Activated CD4-positive, alpha-beta T cell treated with anti-CD3 and anti-CD28 coated beads, Interleukin-2, amount 10 ng/mL, durations not matched to agents 7 days and 5 days (primary cell): ENCODE data around the gene FBXL14. TPM values are rescaled to one million over a fixed set of nuclear protein-coding genes. Genes with fewer than 3 reads are reported as not detected.

ENCODE experiments used
- CTCF ChIA-PET: fragments of 350-600 bp; sonication (Branson Sonifier 250); formaldehyde crosslinking; loops from one replicate; lab custom pipeline; 2021; ENCODE audit warnings: antibody characterized with exemption; lab: Charles Lee
- POLR2A ChIA-PET: fragments of 350-600 bp; sonication (Branson Sonifier 250); formaldehyde crosslinking; loops from one replicate; lab custom pipeline; 2021; ENCODE audit warnings: antibody characterized with exemption; lab: Charles Lee
- DNase-seq: peaks from one replicate; pipeline ENCODE4 v3.0.0-alpha.2; 2020
- H3K27ac Mint-ChIP-seq: one replicate; pipeline ENCODE4 v1.8.0; 2021; ENCODE audit warnings: mild to moderate bottlenecking, moderate library complexity, mixed read lengths
- H3K27me3 Mint-ChIP-seq: one replicate; pipeline ENCODE4 v1.8.0; 2021; ENCODE audit warnings: mixed read lengths
- H3K36me3 Mint-ChIP-seq: one replicate; pipeline ENCODE4 v1.8.0; 2021; ENCODE audit warnings: low read depth, mixed read lengths
- H3K4me1 Mint-ChIP-seq: one replicate; pipeline ENCODE4 v1.8.0; 2021; ENCODE audit warnings: mixed read lengths
- H3K4me3 Mint-ChIP-seq: one replicate; pipeline ENCODE4 v1.8.0; 2021; ENCODE audit warnings: mild to moderate bottlenecking, moderate library complexity, mixed read lengths
- H3K9me3 Mint-ChIP-seq: one replicate; pipeline ENCODE4 v1.8.0; 2021; ENCODE audit warnings: mixed read lengths
- total RNA-seq, 2 experiments: library from RNA; stranded (reverse); gene quantifications; one replicate each; pipeline ENCODE4 v1.2.3, GENCODE V29; 2021

FBXL14 gene
- total RNA-seq, 2 experiments from 2014 or later: 24.3 to 26.4 TPM

- Mint-ChIP-seq H3K4me3 (no peak overlapping the region), H3K36me3 (no peaks in the 10 kb centered on the region), H3K4me1 (peaks cover 36% of the 10 kb centered on the region), H3K9me3 (no peaks in the 10 kb centered on the region), H3K27ac (no peak overlapping the region), H3K27me3 (no peaks in the 10 kb centered on the region)
- no peak for DNase-seq
- ChIA-PET POLR2A (no interaction called here), CTCF (interaction anchor here (1.7 kb wide), 1 partner anchor 481 kb away, joined by 5 read pairs; no protein-coding TSS in a partner anchor)
Measured at GRCh38 chr12:1598757-1599156, 4.4 kb upstream of the FBXL14 start.

DNA sequence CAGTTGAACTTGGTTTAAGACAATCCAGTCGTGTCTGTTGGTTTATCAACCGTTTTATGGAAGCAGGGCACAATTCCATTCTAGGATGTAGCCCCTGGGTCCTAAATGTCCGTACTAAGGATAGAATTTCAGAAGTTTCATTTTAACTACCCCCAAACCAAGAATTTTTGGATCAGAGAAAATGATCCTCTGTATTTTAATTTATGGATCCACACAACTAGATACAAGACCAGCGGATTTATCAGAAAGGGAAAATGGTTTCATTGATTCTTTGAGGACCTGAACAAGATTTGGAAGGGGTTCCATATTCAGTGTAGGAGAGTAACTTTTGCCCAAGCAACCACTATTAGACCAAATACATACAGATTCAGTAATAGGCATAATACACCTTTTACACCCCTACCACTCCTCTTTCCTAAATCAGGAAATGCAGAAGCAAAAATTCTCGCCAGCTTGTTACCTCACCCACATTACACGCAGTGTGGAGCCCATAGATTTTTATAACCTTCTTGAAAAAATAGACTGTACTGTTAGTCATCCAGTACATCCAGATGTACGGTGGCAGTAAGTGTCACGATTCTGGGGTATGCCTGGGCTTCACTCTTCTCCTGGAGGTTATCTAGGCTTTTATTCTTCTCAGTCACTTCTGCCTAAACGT is 1.4 kb upstream of the FBXL14 start:
- Mint-ChIP-seq H3K9me3 (no peaks in the 10 kb centered on the region), H3K27ac (peak overlapping the region; percentile 91), H3K36me3 (peaks cover 19% of the 10 kb centered on the region), H3K27me3 (no peaks in the 10 kb centered on the region), H3K4me1 (peaks cover 32% of the 10 kb centered on the region), H3K4me3 (peak overlapping the region; percentile 86)
- CTCF ChIA-PET: no interaction called here
- POLR2A ChIA-PET: no interaction called here
- DNase-seq: no peak

DNA sequence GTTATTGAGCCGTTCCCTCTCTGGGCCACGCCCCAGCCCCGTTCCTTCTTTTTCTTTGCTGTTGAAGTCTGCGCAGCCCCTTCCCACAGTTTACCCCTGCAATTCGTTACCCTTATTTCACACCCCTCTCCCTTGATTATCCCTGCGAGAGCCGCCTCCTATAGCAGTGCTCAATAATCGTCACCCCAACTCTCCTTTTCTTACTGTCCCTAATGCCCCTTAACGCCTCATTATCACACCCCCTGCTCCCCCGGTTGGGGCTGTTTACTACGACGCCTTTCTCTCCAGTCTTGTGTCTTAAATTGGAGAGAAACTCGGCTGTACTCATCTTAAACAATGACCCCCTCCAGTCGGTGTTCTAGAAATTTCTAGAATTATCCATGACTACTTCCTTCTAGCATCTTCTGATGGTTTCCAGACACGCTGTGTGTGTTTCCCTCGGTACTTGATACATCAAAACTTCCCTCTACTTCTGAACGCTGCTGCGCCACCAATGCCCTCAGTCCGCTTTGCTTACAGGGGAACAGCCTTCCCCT is 713 bp upstream of the FBXL14 start:
- Mint-ChIP-seq H3K9me3 (no peaks in the 10 kb centered on the region), H3K4me1 (peaks cover 36% of the 10 kb centered on the region), H3K36me3 (peaks cover 23% of the 10 kb centered on the region), H3K27ac (peak overlapping the region; percentile 91), H3K4me3 (peak overlapping the region; percentile 86), H3K27me3 (no peaks in the 10 kb centered on the region)
- DNase-seq: peak; percentile 11
- ChIA-PET CTCF (no interaction called here), POLR2A (no interaction called here)

GRCh38 chr12:1594006-1594260 is 448 bp downstream of the FBXL14 start:
- peaks cover 30% of the 10 kb centered on the region for H3K36me3 Mint-ChIP-seq
- H3K9me3 Mint-ChIP-seq: no peaks in the 10 kb centered on the region
- H3K4me3 Mint-ChIP-seq: peak overlapping the region; percentile 96
- H3K27me3 Mint-ChIP-seq: no peaks in the 10 kb centered on the region
- peaks cover 46% of the 10 kb centered on the region for H3K4me1 Mint-ChIP-seq
- DNase-seq: no peak
- H3K27ac Mint-ChIP-seq: peak overlapping the region; percentile 90
- ChIA-PET POLR2A (no interaction called here), CTCF (interaction anchor here (1.9 to 4.0 kb wide), 3 partner anchors 8 to 476 kb away, joined by 11 to 19 read pairs (median 12); no protein-coding TSS in a partner anchor)

GRCh38 chr12:1593174-1594005 is 991 bp downstream of the FBXL14 start:
- peak; percentile 54 for DNase-seq
- peaks cover 52% of the 10 kb centered on the region for H3K4me1 Mint-ChIP-seq

GRCh38 chr12:1592444-1593173 is 1.8 kb downstream of the FBXL14 start:
- Mint-ChIP-seq H3K27me3 (no peaks in the 10 kb centered on the region), H3K4me1 (peaks cover 60% of the 10 kb centered on the region), H3K9me3 (no peaks in the 10 kb centered on the region), H3K36me3 (peaks cover 40% of the 10 kb centered on the region), H3K27ac (peak overlapping the region; percentile 90), H3K4me3 (peak overlapping the region; percentile 96)
- DNase-seq: peak; percentile 76
- ChIA-PET POLR2A (interaction anchor here (0.8 to 0.9 kb wide), 2 partner anchors 9 to 60 kb away, joined by 3 read pairs; no protein-coding TSS in a partner anchor), CTCF (interaction anchor here (0.6 to 4.0 kb wide), 9 partner anchors 9 to 643 kb away, joined by 3 to 19 read pairs (median 4); partner anchors contain the start of gene RAD52)

More at GRCh38 chr12:1593174-1594005, 991 bp downstream of the FBXL14 start:
- Mint-ChIP-seq H3K36me3 (peaks cover 36% of the 10 kb centered on the region), H3K4me3 (peak overlapping the region; percentile 96), H3K27ac (peak overlapping the region; percentile 90), H3K9me3 (no peaks in the 10 kb centered on the region), H3K27me3 (no peaks in the 10 kb centered on the region)
- ChIA-PET POLR2A (interaction anchor here (0.8 to 0.9 kb wide), 2 partner anchors 8 to 60 kb away, joined by 3 read pairs; no protein-coding TSS in a partner anchor), CTCF (interaction anchor here (0.6 to 4.0 kb wide), 7 partner anchors 8 to 644 kb away, joined by 3 to 19 read pairs (median 4); partner anchors contain the start of gene RAD52)

DNA sequence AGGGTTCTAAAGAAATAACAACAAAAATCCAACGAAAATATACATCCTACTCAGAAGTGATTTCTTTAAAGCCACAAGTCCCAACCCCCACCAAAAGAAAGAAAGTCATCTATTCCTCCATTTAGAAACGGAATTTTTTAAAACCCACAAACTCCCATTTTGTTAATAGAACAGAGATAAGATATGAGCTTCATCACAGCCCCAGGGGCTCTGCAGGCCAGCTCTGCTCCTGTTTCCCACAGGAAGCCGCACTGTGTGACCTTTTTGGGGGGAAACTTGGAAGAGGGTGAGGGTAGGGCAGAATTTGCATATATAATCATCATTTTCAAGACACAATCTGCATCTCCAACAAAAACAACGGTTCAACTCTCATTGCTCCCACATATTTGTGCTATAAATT is 2.8 kb downstream of the FBXL14 start:
- no peak for DNase-seq
- H3K4me3 Mint-ChIP-seq: peak overlapping the region; percentile 96
- H3K9me3 Mint-ChIP-seq: no peaks in the 10 kb centered on the region
- ChIA-PET CTCF (interaction anchor here (1.1 to 4.0 kb wide), 4 partner anchors 10 to 642 kb away, joined by 3 to 19 read pairs (median 8); partner anchors contain the start of gene RAD52), POLR2A (no interaction called here)
- H3K27ac Mint-ChIP-seq: peak overlapping the region; percentile 84
- no peaks in the 10 kb centered on the region for H3K27me3 Mint-ChIP-seq
- H3K4me1 Mint-ChIP-seq: peaks cover 61% of the 10 kb centered on the region
- peaks cover 43% of the 10 kb centered on the region for H3K36me3 Mint-ChIP-seq

DNA sequence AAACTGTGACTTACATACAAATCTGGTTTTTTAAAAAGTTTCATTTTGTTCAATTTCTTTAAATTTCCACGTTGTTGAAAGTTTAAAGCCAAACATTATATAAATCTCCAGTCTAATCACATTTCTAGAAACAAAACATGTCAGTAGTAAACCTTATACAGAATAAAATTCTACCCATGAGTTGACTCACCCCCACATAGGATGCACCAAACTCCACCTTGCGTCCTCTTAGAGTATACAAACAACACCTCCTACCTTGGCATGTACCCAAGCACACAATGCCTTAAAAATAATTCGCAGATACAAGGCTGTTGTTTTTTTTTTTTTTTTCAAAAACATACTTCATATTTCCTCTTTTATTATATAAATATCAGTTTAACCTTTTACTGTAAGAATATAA is 3.3 kb downstream of the FBXL14 start:
- POLR2A ChIA-PET: no interaction called here
- peak; percentile 55 for DNase-seq
- Mint-ChIP-seq H3K27ac (no peak overlapping the region), H3K9me3 (no peaks in the 10 kb centered on the region), H3K36me3 (peaks cover 46% of the 10 kb centered on the region), H3K4me3 (peak overlapping the region; percentile 65), H3K4me1 (peaks cover 59% of the 10 kb centered on the region), H3K27me3 (no peaks in the 10 kb centered on the region)
- CTCF ChIA-PET: interaction anchor here (2.9 to 4.0 kb wide), 2 partner anchors 11 to 473 kb away, joined by 12 to 19 read pairs; no protein-coding TSS in a partner anchor

DNA sequence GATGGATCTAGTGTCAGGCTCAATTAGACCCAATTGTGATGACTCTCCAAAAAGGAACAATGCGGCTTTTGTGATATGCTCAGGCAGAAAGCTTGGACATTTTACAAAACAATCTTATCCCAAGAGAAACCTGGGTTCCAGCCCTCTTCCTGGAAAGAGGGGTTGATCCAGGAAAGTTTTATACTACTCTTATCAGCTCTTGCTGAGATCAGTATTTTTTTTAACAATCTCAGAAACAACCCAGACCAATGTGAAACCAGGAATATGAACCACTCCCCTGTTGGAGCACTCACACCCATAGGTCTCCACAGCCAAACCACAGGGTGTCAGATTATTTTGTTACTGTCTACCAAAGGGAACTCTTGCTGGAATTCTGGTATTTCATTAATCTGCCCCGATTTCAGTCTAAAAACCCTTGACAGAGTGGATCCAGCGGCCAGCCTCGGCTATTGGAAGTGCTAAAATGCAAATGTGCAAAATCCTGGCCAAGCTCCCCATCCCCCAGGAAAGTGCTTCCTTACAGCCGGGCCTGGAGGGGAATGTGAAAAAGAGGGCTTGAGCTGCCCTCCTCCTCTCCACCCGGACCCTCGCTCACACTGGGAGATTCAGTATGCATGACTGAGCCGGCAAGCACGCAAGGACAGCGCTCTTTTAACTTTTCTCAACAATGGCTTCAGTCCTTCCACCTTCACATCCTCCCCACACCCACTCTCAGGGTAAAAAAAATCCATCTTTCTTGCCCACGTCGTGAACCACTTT is 4.0 kb downstream of the FBXL14 start:
- ChIA-PET CTCF (interaction anchor here (4.0 kb wide), 1 partner anchor 472 kb away, joined by 19 read pairs; no protein-coding TSS in a partner anchor), POLR2A (no interaction called here)
- Mint-ChIP-seq H3K9me3 (no peaks in the 10 kb centered on the region), H3K36me3 (peaks cover 46% of the 10 kb centered on the region), H3K4me3 (peak overlapping the region; percentile 65), H3K4me1 (peaks cover 52% of the 10 kb centered on the region), H3K27me3 (no peaks in the 10 kb centered on the region), H3K27ac (no peak overlapping the region)
- no peak for DNase-seq

GRCh38 chr12:1588575-1588947 is 5.8 kb downstream of the FBXL14 start:
- peaks cover 47% of the 10 kb centered on the region for H3K4me1 Mint-ChIP-seq
- peaks cover 46% of the 10 kb centered on the region for H3K36me3 Mint-ChIP-seq
- peak overlapping the region; percentile 47 for H3K27ac Mint-ChIP-seq
- H3K9me3 Mint-ChIP-seq: no peaks in the 10 kb centered on the region
- ChIA-PET POLR2A (interaction anchor here (0.6 to 1.1 kb wide), 2 partner anchors 35 to 639 kb away, joined by 3 to 4 read pairs; partner anchors contain the start of gene RAD52), CTCF (interaction anchor here (0.6 to 1.3 kb wide), 5 partner anchors 11 to 470 kb away, joined by 3 read pairs; no protein-coding TSS in a partner anchor)
- H3K4me3 Mint-ChIP-seq: peak overlapping the region; percentile 30
- no peak for DNase-seq
- H3K27me3 Mint-ChIP-seq: no peaks in the 10 kb centered on the region

DNA sequence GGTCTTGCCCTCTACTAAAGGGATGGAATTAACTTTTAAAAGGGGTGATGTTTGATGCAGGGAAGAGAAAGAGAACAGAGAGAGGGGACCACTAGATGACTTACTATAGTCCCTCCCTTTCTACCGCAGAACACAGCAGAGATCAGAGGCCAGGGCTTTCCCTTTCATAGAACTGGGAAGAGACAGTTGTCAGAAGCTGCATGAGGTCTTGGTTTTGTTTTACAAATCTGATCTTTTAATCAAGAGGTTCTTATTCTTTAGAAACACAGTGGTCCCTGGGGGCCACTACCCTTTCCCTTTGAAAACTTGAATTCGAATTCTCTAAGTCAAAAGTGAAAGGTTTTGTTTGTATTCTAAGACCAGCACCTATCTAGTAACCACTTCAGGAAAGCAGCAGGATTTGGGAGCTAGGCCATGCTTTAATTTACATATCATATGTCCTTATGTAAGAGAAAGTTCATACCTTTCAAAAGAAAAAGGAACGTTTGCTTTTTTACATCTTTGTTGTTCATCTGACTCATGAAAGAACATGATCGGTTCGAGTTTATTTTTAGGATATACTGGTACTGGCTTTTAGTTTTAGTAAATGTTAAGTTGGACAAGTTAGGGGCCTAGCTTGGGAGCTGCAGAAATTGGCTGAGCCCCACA is 6.3 kb downstream of the FBXL14 start:
- peak; percentile 12 for DNase-seq
- peaks cover 42% of the 10 kb centered on the region for H3K36me3 Mint-ChIP-seq
- H3K4me1 Mint-ChIP-seq: peaks cover 52% of the 10 kb centered on the region
- H3K27me3 Mint-ChIP-seq: no peaks in the 10 kb centered on the region
- peak overlapping the region; percentile 30 for H3K4me3 Mint-ChIP-seq
- POLR2A ChIA-PET: interaction anchor here (0.6 to 1.1 kb wide), 2 partner anchors 34 to 639 kb away, joined by 3 to 4 read pairs; partner anchors contain the start of gene RAD52
- no peaks in the 10 kb centered on the region for H3K9me3 Mint-ChIP-seq
- peak overlapping the region; percentile 47 for H3K27ac Mint-ChIP-seq
- CTCF ChIA-PET: interaction anchor here (1.2 to 1.4 kb wide), 4 partner anchors 11 to 470 kb away, joined by 3 to 5 read pairs (median 3); no protein-coding TSS in a partner anchor
